ENCODE results near the gene ACTC1. TPM values are rescaled to one million over a fixed set of nuclear protein-coding genes. Genes with fewer than 3 reads are reported as not detected.

Gene ACTC1
- polyA plus RNA-seq, 1 donor from 2014 or later = not detected

DNA sequence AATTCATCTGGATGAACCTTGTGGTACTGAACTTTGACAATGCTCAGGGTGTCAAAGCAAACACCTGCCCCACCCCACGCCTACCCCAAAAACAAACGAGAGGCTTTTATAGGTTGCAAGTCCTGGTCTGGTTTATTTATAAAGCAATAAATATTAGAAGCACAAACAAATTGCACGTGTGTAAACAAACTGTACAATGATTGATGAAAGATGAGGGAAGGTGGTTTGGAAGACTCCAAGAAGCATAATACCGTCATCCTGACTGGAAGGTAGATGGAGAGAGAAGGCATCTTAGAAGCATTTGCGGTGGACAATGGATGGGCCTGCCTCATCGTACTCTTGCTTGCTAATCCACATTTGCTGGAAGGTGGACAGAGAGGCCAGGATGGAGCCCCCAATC lies 5.2 kb downstream of the ACTC1 start:
- Histone ChIP-seq H3K9ac (ENCODE audit: low read length) (no peak overlapping the region), H3K27ac (ENCODE audit: low read length) (no peak overlapping the region), H3K9me3 (ENCODE audit: low read length) (no peaks in the 10 kb centered on the region), H3K27me3 (ENCODE audit: insufficient read depth, low read depth, low read length) (peaks cover 8% of the 10 kb centered on the region), H3K4me2 (ENCODE audit: low read length) (no peak overlapping the region), H3K9me2 (ENCODE audit: insufficient read depth, low read length) (no peaks in the 10 kb centered on the region), H2AFZ (ENCODE audit: low read depth, low read length) (no peak overlapping the region), H4K20me1 (ENCODE audit: insufficient read depth) (no peaks in the 10 kb centered on the region), H3K79me2 (replicated peaks; ENCODE audit: insufficient read depth, low read length) (no peaks in the 10 kb centered on the region), H3K36me3 (ENCODE audit: insufficient read depth, low read length) (no peaks in the 10 kb centered on the region), H3F3A (ENCODE audit: insufficient read depth, low read length, poor library complexity, severe bottlenecking) (no peaks in the 10 kb centered on the region), H3K4me3 (ENCODE audit: low read length) (no peak overlapping the region)
- no peak for TF ChIP-seq RAD21 (conservative IDR thresholded peaks at IDR 0.05)
- TF ChIP-seq EP300 (conservative IDR thresholded peaks at IDR 0.05; ENCODE audit: poor library complexity, severe bottlenecking) = no peak
- TF ChIP-seq MXI1 (conservative IDR thresholded peaks at IDR 0.05; ENCODE audit: poor library complexity, severe bottlenecking) = no peak
- TF ChIP-seq, protein P1, sequence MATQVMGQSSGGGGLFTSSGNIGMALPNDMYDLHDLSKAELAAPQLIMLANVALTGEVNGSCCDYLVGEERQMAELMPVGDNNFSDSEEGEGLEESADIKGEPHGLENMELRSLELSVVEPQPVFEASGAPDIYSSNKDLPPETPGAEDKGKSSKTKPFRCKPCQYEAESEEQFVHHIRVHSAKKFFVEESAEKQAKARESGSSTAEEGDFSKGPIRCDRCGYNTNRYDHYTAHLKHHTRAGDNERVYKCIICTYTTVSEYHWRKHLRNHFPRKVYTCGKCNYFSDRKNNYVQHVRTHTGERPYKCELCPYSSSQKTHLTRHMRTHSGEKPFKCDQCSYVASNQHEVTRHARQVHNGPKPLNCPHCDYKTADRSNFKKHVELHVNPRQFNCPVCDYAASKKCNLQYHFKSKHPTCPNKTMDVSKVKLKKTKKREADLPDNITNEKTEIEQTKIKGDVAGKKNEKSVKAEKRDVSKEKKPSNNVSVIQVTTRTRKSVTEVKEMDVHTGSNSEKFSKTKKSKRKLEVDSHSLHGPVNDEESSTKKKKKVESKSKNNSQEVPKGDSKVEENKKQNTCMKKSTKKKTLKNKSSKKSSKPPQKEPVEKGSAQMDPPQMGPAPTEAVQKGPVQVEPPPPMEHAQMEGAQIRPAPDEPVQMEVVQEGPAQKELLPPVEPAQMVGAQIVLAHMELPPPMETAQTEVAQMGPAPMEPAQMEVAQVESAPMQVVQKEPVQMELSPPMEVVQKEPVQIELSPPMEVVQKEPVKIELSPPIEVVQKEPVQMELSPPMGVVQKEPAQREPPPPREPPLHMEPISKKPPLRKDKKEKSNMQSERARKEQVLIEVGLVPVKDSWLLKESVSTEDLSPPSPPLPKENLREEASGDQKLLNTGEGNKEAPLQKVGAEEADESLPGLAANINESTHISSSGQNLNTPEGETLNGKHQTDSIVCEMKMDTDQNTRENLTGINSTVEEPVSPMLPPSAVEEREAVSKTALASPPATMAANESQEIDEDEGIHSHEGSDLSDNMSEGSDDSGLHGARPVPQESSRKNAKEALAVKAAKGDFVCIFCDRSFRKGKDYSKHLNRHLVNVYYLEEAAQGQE (IDR thresholded peaks at IDR 0.05; ENCODE audit: borderline replicate concordance) = no peak
- TF ChIP-seq, protein P2, sequence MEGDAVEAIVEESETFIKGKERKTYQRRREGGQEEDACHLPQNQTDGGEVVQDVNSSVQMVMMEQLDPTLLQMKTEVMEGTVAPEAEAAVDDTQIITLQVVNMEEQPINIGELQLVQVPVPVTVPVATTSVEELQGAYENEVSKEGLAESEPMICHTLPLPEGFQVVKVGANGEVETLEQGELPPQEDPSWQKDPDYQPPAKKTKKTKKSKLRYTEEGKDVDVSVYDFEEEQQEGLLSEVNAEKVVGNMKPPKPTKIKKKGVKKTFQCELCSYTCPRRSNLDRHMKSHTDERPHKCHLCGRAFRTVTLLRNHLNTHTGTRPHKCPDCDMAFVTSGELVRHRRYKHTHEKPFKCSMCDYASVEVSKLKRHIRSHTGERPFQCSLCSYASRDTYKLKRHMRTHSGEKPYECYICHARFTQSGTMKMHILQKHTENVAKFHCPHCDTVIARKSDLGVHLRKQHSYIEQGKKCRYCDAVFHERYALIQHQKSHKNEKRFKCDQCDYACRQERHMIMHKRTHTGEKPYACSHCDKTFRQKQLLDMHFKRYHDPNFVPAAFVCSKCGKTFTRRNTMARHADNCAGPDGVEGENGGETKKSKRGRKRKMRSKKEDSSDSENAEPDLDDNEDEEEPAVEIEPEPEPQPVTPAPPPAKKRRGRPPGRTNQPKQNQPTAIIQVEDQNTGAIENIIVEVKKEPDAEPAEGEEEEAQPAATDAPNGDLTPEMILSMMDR (IDR thresholded peaks at IDR 0.05; ENCODE audit: poor library complexity, severe bottlenecking) = no peak
- no peak for TF ChIP-seq TAF1 (IDR thresholded peaks at IDR 0.05; ENCODE audit: low read depth)
- TF ChIP-seq SMC3 (conservative IDR thresholded peaks at IDR 0.05; ENCODE audit: poor library complexity) = no peak
- no peak for TF ChIP-seq EZH2 (IDR thresholded peaks at IDR 0.05; ENCODE audit: borderline replicate concordance, insufficient read depth, low read length, poor library complexity, severe bottlenecking)
- TF ChIP-seq POLR2AphosphoS5 (IDR thresholded peaks at IDR 0.05) = no peak

DNA sequence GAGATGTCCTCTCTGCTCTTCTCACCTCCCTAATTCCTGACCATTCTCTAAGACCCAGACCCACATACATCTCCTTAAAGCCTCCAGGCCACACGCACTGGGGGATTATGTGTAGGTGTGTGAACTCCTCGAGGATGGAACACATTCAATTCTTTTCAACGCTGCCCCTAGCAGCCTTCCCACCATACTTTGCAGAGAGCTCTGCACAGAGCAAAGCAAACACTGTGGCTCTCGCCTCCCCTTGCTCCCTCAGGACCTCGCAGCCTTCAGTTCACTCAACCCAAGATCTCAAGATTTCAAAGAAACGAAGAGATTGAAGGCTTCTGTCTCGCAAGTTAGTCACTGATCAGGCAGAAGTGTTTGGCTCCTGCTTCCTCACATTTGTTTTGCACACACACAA lies 6.0 kb downstream of the ACTC1 start:
- peaks cover under 1% of the 10 kb centered on the region for H3K27me3 ChIP-seq (ENCODE audit: insufficient read depth, low read depth, low read length)
- no peak overlapping the region for H3K4me2 ChIP-seq (ENCODE audit: low read length)
- no peaks in the 10 kb centered on the region for H4K20me1 ChIP-seq (ENCODE audit: insufficient read depth)
- no peaks in the 10 kb centered on the region for H3K9me2 ChIP-seq (ENCODE audit: insufficient read depth, low read length)
- no peaks in the 10 kb centered on the region for H3F3A ChIP-seq (ENCODE audit: insufficient read depth, low read length, poor library complexity, severe bottlenecking)
- H2AFZ ChIP-seq (ENCODE audit: low read depth, low read length) = no peak overlapping the region
- H3K36me3 ChIP-seq (ENCODE audit: insufficient read depth, low read length) = no peaks in the 10 kb centered on the region
- no peak overlapping the region for H3K9ac ChIP-seq (ENCODE audit: low read length)
- no peaks in the 10 kb centered on the region for H3K9me3 ChIP-seq (ENCODE audit: low read length)
- H3K27ac ChIP-seq (ENCODE audit: low read length) = no peak overlapping the region
- TF ChIP-seq, protein P2 (IDR thresholded peaks at IDR 0.05; ENCODE audit: poor library complexity, severe bottlenecking) = no peak
- TF ChIP-seq TAF1 (IDR thresholded peaks at IDR 0.05; ENCODE audit: low read depth) (no peak), RAD21 (conservative IDR thresholded peaks at IDR 0.05) (no peak), SMC3 (conservative IDR thresholded peaks at IDR 0.05; ENCODE audit: poor library complexity) (no peak), POLR2AphosphoS5 (IDR thresholded peaks at IDR 0.05) (no peak), EZH2 (IDR thresholded peaks at IDR 0.05; ENCODE audit: borderline replicate concordance, insufficient read depth, low read length, poor library complexity, severe bottlenecking) (no peak), MXI1 (conservative IDR thresholded peaks at IDR 0.05; ENCODE audit: poor library complexity, severe bottlenecking) (no peak)
- TF ChIP-seq, protein P1 (IDR thresholded peaks at IDR 0.05; ENCODE audit: borderline replicate concordance) = no peak
- H3K4me3 ChIP-seq (ENCODE audit: low read length) = no peak overlapping the region
- no peaks in the 10 kb centered on the region for H3K79me2 ChIP-seq (replicated peaks; ENCODE audit: insufficient read depth, low read length)
